ENCODE measurements around the gene NDUFA11.

- TF ChIP-seq POLR2A (IDR thresholded peaks at IDR 0.05; ENCODE audit: extremely low read depth, insufficient read length) = no peak
- TF ChIP-seq CTCF (IDR thresholded peaks at IDR 0.05; ENCODE audit: low read depth, low read length) = no peak
- TF ChIP-seq MAX (IDR thresholded peaks at IDR 0.05; ENCODE audit: low read depth, low read length) = no peak
- TF ChIP-seq MYC (IDR thresholded peaks at IDR 0.05; ENCODE audit: low read depth, low read length) = no peak
Observed at GRCh38 chr19:5940260-5941208, 36.9 kb upstream of the NDUFA11 start.

All from NB4 (cell line).